ENCODE results near the gene PRPF19.

PRPF19 gene

DNA sequence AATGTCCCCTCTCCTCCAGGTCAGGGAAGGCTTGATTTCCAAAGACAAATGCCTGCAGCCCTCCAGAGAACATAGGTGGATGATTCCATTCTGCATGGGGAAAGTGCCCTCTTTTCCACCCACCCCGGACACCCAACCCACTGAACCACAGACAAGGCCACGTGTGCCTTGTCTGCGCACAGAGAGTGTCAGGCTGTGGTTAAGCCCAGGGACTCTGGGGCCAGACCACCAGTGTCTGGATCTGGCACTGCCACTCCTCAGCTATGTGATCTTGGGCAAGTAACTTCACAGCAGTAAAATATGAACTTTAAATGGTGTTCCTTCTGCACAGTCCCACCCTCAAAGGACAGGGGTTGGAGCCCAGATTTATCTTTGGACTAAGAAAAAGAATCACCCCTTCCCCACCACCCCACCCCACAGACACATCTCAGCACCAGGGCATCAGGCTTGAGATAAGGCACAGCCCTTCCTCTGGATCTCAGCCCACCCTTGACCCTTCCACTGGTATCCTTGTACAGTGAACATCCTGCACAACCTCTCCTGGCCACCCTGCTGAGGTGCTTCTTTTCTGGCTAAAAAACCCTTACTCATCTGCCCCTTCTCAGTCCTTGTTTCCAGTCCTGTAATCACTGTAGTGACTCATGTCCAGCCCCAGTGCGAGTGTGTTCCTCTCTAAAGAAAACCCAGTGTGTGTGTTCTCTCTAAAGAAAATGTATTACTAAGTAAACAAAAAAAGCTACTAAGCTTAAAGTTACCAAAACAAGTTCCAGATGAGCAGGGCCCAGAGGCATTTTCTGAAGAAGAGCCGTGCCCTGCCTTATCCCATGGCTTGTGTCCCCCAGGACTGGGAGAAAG, 48.8 kb downstream of the PRPF19 start:
- no peak for DNase-seq

DNA sequence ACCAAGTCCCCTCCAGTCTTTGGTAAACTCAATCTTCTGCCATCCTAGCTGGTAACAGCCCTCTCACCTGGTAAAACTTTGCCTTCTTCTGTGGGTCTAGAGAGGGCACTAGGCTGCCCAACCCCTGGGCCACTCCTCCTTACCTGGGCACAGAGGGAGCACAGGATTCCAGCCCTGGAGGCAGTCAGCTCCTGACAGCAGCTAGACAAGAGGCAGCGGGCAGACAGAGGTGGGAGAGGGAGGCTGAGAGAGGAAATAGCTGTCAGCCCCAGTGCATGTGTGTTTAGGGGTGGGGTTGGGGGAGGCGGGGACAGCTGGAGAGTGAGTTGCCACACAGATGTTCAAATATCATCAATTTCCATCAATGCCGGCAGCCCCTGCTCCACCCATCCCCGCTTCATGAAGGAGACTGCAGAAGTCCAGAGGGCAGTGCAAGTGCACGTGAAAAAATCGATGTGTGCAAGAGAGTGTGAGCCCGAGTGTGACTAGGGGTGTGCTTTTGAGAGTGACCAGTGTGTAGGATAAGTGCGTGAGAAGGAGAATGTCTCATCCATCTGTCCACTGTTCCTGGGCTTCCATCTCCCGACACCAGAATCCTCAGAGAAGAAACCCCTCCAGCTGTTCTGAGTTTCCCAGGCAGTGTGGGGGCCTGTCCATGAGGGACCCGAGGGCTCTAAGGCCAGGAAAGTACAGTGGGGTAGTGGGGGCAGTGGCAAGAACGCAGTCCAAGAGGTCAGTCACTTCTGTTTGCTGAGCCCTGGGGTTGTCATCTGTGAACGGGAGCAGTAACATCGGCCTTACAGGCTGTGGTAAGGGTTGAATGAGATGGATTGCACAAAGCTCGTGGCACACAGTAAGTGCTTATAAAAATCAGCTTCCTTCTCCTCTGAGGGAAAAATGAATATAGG, 50.4 kb downstream of the PRPF19 start, which contains the start of gene PTGDR2:
Gene PTGDR2 (minus strand): TSS at position 225 of the 908 bp plus-strand sequence. CDS start 2,228 bp downstream, outside the sequence.
- no peak for DNase-seq

DNA sequence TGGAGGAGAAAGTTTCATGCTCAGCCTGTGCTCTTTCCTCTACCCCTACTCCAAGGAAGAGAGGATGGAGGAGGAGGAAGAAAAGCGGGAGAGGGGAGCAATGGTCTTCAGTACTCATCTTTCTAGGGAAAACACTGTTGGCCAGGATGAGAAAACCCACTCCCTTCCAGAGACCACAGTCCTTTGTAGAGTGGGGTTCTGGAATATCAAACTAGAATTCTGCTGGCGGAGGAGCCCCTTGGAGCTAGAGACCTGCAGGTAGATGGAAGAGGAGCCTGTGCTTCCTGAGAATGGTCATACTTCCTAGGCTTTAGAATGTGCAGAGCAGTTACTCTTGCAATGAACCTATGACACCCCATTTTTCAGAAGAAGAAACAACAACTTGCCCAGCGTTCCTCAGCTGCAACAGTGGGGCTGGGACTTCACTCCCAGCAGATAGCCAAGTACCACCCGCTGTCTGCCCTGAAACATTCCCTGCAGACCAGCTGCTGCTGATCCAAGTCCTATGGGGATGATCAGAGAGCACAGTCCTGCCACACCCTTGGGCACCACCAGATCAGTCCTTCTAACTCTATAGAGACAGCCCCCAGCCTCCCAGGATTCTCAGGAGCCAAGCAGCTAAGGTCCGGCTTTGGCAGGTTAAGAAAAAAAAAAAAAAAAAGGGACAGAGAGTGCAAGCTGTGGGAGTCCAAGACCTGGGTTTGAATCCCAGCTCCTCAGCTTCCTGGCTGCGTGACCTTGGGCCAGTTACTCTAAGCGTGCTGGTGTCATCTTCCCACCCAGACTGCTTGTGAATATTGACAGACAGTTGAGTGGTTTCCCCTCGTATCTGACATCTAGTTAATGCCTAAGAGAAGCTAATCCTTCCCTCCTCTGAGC, 51.3 kb downstream of the PRPF19 start:
- no peak for DNase-seq

DNA sequence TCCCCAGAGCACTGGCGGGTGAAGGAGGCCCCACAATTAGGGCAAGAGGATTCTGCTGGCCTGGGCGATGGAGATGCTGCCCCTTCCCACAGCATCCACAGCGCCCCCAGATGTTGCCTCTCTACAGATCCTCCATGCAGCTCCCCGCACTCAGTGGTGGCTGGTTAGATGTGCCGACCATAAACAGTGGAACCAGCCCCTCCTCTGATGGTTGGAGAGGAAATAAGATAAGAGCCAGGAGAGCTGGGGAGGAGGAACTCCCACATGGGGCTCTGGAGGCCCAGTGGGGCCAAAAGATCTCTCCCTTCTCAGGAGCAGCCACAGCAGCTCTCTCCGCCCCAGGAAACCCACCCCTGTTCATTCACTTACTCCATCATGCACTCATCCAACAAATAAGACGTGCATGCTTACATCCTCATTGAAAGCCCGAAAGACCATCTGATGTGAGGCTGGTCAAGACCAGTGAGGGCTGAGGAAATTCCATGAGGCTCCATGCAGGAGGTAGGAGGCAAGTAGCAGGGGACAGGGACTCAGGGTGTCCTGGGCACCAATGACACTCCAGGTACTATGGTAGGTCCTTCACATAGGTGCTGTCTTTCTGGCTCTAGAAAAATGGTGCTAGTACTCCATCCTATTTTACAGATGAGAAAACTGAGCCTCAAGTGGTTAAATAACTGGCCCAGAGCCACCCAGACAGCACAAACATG, 52.1 kb downstream of the PRPF19 start:
- DNase-seq, result no peak

DNA sequence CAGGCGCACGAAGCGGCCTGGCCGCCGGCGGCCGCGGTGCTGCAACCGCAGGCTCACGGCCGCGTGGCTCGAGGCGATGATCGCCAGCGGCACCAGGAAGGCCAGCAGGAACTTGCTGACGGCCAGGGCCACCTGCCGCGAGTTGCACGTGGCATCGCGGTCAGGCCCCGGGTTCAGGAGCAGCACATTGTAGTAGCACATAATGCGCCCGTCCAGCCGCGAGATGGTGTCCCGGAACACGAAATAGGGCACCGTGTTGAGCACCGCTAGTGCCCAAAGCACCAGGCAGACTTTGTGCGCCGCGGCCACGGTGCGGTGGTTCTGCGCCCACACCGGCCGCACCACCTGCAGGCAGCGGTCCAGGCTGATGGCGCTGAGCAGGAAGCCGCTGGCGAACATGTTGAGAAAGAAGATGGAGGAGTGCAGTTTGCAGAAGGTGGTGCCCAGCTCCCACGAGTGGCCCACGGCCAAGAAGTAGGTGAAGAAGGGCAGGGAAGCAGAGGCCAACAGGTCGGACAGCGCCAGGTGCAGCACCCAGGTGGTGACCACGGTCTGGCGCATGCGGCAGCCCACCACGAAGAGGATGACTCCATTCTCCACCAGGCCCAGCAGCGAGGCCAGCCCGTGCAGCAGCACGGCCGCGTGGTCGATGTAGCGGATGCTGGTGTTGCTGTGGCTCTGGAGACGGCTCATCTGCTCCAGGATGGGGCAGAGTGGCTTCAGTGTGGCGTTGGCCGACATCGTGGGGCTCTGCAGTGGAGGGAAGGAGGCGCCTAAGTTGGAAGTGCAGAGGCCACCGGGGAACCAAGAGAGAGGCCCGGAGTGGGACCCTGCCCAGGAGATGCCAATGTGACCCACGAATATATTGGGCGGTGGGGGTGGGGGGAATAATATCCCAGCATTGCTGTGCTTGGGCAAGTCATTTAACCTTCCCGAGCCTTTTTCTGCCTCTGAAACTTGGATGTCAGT, 53.1 kb downstream of the PRPF19 start:
- no peak for DNase-seq

DNA sequence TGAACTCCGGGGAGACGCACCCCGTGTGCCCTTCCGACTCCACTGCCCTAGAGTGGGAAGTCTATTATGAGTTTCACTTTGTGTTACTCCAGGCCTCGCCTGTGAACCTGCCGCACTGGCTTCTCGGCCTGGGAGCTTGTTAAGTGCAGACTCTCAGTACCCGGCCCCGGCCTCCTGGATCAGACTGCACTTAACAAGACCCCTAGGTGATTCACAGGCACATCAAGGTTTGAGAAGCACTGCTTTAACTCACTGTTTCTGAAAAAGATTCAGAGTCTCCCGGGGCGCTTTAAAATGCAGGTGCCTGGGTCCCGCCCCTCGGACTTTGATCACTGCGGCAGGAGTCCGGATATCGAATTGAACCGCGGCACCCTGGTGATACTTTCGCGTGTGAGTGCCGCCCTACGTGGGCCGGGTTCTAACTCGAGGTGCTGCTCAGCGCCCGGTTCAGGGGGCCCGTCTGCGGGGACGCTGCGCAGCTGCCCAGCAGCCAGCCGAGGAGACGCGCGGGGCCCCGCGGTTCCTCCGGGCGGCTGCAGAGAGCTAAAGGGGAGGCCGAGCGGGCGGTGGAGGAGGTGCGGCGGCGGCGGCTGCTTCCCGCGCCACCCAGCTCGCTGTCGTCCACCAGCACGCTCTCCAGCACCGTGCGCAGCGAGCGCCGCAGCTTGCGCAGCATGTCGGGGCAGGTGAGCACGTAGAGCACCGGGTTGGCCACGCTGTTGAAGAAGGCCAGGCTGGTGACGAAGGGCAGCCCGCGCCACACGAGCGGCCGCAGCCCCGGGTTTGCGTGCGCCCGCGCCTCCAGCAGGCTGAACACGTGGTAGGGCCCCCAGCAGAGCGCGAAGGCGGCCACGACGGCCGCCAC, 54.0 kb downstream of the PRPF19 start:
- DNase-seq, result no peak

DNA sequence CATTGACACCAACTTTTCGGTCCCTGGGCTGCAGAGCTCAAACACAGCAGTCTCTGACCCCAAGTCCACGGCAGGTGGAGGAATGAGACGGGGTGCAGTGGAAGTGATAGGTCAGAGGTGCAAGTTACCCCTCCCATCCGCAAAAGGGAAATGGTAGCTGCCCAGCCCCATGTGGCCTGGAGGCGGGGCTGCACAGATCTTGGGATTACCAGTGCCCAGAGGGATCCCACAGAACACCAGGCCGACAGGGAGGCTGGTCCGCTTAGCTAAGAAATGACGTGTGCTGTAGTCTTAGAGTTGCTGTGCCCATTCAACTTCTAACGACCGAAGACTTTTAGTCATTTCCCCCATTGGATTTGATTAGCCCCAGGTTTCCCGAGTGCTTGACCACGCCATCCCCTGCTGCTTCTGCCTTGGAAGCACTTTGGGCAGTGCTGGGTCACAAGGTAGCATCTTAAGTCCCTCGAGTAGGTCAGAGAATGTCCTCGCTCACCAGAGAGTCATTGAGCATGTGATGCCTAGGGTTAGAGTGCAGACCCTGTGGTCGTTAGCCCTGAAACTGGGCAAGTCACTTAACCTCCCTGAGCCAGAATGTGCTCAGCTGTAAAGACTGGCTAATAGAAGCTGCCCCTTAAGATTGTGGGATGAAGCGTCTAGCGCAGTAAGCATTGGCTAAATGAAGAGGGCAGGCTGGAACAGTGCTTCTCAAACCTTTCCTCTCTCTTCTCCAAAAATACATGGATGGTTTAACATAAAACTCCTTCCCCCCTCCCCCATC, 54.9 kb downstream of the PRPF19 start:
- no peak for DNase-seq

DNA sequence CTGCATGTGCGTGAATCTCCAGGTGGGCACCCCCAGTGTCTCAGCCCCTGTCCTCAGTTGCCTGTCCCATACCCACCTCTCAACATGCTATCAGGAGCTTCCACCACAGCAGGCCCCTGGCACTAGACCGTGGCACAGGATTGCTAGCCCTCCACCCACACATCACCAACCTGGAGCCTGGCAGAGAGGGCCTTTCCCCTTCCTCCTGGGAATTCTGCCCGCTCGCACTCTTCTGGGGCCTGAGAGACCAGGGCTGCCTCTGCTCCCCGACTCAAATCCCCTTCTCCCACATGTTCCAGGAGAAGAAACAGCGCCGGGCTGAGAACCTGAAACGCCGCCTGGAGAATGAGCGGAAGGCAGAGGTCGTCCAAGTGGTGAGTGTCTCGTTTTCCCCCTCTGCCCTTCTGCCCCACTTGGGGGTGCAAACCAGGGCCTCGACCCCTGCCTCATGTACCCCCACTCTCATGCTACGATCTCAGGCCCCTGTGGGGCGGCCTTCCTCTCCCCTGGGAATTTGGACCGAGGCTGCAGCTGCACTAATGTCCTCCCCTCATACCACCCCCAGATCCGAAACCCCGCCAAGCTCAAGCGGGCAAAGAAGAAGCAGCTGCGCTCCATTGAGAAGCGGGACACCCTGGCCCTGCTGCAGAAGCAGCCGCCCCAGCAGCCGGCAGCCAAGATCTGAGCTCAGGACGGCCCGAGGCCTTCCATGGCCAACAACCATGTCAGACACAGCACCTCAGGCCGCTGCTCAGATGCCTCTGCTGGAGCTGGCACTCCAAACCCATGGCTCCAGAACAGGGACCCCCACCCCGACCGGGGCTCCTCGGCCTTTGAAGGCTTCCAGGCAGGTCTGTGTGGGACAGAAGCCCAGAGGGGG, 56.5 kb downstream of the PRPF19 start:
- no peak for DNase-seq

DNA sequence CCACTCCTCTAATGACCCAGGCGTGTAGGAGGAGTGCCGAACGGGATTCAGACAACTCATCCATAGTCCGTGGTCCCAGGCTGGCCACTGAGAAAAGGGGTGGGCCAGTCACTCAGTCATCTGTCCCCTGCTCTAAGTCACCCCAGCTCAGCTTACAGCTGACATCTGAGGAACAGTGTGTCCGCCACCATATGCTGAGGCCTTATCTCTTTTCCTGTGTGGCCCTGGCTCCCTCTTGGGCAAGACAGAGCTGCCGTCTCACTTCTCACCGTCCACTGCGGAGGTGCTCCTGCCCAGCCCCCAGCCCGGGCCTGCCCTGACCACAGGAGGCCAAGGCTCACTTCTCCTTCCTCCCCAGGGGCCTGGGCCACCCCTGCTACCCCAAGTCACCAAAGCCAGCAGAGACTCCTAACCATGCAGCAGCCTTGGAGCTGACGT, 57.7 kb downstream of the PRPF19 start:
- DNase-seq, result no peak

DNA sequence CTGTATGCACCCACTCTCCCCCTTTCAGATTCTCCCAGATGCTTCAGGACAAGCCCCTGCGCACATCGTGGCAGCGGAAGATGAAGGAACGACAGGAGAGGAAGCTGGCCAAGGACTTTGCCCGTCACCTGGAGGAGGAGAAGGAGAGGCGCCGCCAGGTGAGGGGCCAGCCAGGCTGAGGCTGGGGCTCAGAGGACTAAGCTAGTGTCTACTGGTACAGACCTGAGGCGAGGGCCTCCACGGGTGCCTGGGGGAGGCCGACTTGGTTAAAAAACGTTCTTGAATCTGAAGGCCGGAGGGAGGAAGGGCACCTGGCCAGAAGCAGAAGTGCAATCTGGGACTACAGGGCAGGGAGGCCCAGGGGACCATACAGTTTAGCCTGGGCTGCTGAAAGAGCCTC, 58.5 kb downstream of the PRPF19 start:
- DNase-seq, result no peak

DNA sequence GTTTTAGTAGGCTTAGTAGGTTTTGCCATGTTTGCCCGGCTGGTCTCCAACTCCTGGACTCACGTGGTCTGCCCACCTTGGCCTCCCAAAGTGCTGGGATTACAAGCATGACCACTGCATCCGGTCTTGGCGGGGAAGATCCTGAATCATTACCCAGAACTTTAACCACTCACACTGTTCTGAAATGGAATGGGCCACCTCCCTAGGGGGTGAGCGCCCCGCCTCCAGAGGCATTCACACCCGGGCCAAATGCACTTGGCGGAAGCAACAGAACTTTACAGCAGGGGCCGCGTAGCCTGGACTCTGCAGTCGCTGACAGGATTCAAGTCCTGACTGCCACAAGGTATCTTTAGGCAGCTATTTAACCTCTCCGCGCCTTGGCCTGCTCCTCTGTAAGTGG, 59.1 kb downstream of the PRPF19 start:
- no peak for DNase-seq

DNA sequence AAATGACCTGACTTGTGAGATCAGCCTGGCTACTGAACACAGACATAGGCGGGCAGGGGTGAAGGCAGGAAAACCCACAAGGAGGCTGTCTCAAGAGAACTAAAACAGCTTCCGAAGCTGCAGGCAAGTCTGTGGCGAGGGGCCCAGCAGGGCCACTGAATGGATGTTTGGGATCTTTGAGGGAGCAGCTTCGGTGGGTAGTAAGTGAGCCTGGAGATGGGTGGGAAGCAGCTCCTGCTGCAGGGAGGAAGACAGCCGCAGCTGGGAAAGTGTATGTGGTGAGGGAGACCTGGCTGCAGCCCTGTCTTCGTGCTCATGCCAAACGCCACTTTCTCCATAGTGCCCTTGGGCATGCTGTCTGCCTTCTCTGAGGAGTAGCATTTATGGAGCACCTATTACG, 61.0 kb downstream of the PRPF19 start:
- DNase-seq, result no peak

DNA sequence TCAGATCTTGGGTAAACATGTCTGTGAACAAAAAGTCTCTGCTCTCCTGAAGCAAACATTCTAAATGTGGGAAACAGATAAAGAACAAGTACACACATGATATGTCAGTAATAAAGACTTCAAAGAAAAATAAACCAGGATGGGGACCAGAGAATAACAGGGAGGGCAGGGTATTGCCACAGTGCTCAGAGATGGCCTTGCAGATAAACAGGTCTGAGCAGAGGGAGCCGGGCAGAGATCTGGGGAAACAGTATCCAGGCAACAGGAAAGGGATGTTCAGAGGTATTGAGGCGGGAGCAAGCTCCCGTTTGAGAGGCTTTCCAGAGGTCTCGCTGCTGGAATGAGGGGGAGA, 61.5 kb downstream of the PRPF19 start:
- DNase-seq, result no peak

DNA sequence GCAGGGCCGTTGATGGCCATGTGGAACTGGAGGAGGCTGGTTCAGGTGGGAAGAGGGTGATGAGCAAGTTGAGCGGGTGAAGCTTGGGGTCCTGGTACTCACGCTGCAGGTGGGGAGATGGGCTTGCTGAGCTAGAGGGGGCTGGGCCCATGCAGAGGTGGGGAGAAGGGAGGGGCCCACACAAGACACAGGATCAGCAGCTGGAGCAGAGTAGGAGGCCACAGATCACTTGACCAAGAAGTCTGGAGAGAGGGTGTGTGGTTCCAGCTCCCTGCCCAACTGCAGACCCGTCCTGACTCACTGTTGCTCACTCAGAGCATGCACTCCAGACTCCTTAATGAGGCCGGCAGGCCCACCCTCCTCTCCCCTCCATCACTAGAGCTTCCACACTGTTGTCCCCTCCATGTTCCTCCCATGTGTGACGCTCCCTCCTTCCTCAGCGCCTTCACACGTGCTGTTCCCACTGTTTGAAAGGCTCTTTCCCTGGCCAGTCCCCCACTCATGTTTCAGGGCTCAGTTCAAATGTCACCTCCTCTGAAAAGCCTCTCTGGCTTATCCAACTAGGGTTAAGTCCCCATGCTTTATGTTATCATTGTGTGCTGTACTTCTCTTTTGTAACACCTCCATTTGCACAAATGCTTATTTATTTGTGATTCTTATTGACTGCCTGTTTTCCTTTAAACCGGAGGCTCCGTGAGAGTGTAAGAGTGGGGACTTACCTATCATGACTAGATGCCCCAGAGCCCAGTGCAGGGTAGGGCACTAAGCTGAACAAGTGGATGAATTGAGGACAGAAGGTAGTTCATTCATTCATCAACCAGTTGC, 62.1 kb downstream of the PRPF19 start:
- DNase-seq, result no peak

DNA sequence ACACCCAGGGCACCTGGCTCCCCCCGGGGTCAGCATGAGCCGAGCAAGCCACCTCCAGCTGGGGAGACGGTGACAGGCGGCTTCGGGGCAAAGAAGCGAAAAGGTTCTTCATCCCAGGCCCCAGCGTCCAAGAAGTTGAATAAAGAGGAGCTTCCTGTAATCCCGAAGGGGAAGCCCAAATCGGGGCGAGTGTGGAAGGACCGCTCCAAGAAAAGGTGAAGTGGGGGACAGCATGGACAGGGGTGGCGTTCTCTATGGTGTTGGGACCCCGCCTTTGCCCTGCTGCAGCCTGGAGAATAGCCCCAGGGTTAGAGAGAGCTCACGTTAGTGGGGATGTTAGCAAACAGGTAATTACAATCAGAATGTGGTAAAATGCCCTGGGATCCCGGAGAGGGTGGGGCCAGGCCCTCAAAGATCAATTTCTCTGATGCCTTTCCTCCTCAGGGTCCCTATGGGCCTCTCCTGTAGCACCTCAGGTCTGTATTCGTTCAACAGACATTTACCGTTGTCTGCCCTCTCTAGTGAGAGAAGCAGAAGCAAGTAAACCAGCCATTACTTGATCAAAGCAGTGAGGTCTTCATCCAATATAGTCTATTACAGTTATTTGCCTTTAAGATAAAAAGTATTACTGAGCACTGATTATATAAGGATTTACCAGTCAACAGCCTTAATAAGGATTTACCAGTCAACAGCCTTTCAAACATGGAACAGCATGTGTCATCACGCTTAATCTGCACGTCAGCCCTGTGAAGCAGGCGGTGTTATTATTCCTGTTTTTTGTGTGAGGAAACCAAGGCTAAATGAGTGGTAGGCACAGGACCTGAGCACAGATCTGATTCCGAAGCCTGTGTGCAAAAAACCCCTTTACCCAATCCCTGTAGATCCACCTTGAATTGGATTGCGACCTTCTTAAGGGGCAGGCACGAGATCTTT, 63.5 kb downstream of the PRPF19 start:
- no peak for DNase-seq
